IMR-90 (cell line): ENCODE results near the gene ADAMTS3. TPM values are rescaled to one million over a fixed set of nuclear protein-coding genes. Genes with fewer than 3 reads are reported as not detected.
A peak's percentile ranks its signal among the peaks of the same experiment; 100 is the strongest.

Experiments
- ATAC-seq: fragments of 200-7000 bp; cut with Tn5 transposase; 2 replicates; pipeline ENCODE4 v1.9.1; 2020; ENCODE audit warnings: low read depth, mild to moderate bottlenecking, moderate library complexity
- BruUV-seq: library from RNA; stranded (reverse); fragments of 400-500 nt; replicated peaks from 2 replicates; lab custom pipeline; 2021; lab: Mats Ljungman, UMichigan
- CTCF ChIA-PET: fragments of 300-600 bp; formaldehyde crosslinking; extraction: SDS; loops from one replicate; lab custom pipeline; 2021; ENCODE audit warnings: antibody characterized with exemption; lab: Yijun Ruan, JAX
- POLR2A ChIA-PET: fragments of 300-600 bp; sonication (Branson Sonifier 250); formaldehyde crosslinking; loops from one replicate; lab custom pipeline; 2022; ENCODE audit warnings: antibody characterized with exemption; ENCODE audit not compliant: unreplicated experiment; lab: Charles Lee
- DNase-seq: peaks from one replicate; pipeline ENCODE4 v3.0.0; 2013
- H2AFZ ChIP-seq: replicated peaks from 2 replicates; pipeline ENCODE3; 2013; ENCODE audit warnings: low read length, mild to moderate bottlenecking; ENCODE audit not compliant: poor library complexity
- H2AK5ac ChIP-seq: 2 replicates; pipeline ENCODE4 v1.6.1; 2013; ENCODE audit warnings: low read depth, low read length, inconsistent platforms
- H2AK9ac ChIP-seq: replicated peaks from 2 replicates; pipeline ENCODE3; 2013; ENCODE audit warnings: mild to moderate bottlenecking, low read depth, low read length, moderate library complexity; ENCODE audit not compliant: poor library complexity
- H2BK120ac ChIP-seq: 2 replicates; pipeline ENCODE4 v1.6.1; 2013; ENCODE audit warnings: low read depth, low read length, inconsistent platforms
- H2BK15ac ChIP-seq: 3 replicates; pipeline ENCODE4 v1.6.1; 2013; ENCODE audit warnings: low read depth, low read length, inconsistent platforms
- H2BK20ac ChIP-seq: 2 replicates; pipeline ENCODE4 v1.6.1; 2013; ENCODE audit warnings: low read depth, mild to moderate bottlenecking, inconsistent platforms, low read length, moderate library complexity
- H2BK5ac ChIP-seq: 2 replicates; pipeline ENCODE4 v1.6.1; 2013; ENCODE audit warnings: mild to moderate bottlenecking, low read depth, low read length, inconsistent platforms; ENCODE audit not compliant: poor library complexity, severe bottlenecking
- H3K14ac ChIP-seq: replicated peaks from 2 replicates; pipeline ENCODE4 v1.6.1; 2013; ENCODE audit warnings: low read depth, low read length, inconsistent platforms
- H3K18ac ChIP-seq: 2 replicates; pipeline ENCODE4 v1.6.1; 2013; ENCODE audit warnings: low read depth, low read length, control low read depth
- H3K23ac ChIP-seq: 2 replicates; pipeline ENCODE4 v1.6.1; 2013; ENCODE audit warnings: low read depth, low read length, inconsistent platforms
- H3K27ac ChIP-seq: 2 replicates; pipeline ENCODE4 v1.5.1; 2013; ENCODE audit warnings: mild to moderate bottlenecking, control low read depth, low read length; ENCODE audit not compliant: insufficient read depth
- H3K27me3 ChIP-seq: 2 replicates; pipeline ENCODE4 v1.6.1; 2013; ENCODE audit warnings: low read length; ENCODE audit not compliant: control insufficient read depth, insufficient read depth
- H3K36me3 ChIP-seq: 2 replicates; pipeline ENCODE4 v1.6.1; 2013; ENCODE audit warnings: low read length, mixed read lengths; ENCODE audit not compliant: control insufficient read depth, insufficient read depth
- H3K4ac ChIP-seq: 2 replicates; pipeline ENCODE4 v1.6.1; 2013; ENCODE audit warnings: low read depth, low read length, inconsistent platforms
- H3K4me1 ChIP-seq: 2 replicates; pipeline ENCODE4 v1.6.1; 2013; ENCODE audit warnings: low read length, mixed read lengths; ENCODE audit not compliant: control insufficient read depth, insufficient read depth
- H3K4me2 ChIP-seq: 2 replicates; pipeline ENCODE4 v1.6.1; 2013; ENCODE audit warnings: low read depth, mild to moderate bottlenecking, control low read depth, low read length, moderate library complexity
- H3K4me3 ChIP-seq: 2 replicates; pipeline ENCODE4 v1.5.1; 2013; ENCODE audit warnings: low read depth, mild to moderate bottlenecking, control low read depth, low read length, moderate library complexity; ENCODE audit not compliant: insufficient read depth
- H3K56ac ChIP-seq: 2 replicates; pipeline ENCODE4 v1.6.1; 2013; ENCODE audit warnings: low read length, inconsistent platforms; ENCODE audit not compliant: insufficient read depth; ENCODE audit errors: extremely low read depth
- H3K79me1 ChIP-seq, 2 experiments: 2 replicates each; pipeline ENCODE4 v1.6.1; 2013; ENCODE audit warnings: low read length in 2 of 2, inconsistent platforms in 1 of 2, low read depth in 1 of 2
- H3K9ac ChIP-seq: 2 replicates; pipeline ENCODE4 v1.6.1; 2013; ENCODE audit warnings: low read depth, low read length, control low read depth
- H3K9me1 ChIP-seq: 2 replicates; pipeline ENCODE4 v1.6.1; 2013; ENCODE audit warnings: low read length, inconsistent platforms; ENCODE audit not compliant: insufficient read depth
- H3K9me3 ChIP-seq: 2 replicates; pipeline ENCODE4 v1.6.1; 2013; ENCODE audit warnings: low read length; ENCODE audit not compliant: control insufficient read depth, insufficient read depth
- H4K20me1 ChIP-seq: 2 replicates; pipeline ENCODE4 v1.6.1; 2013; ENCODE audit warnings: low read length, inconsistent platforms; ENCODE audit not compliant: insufficient read depth
- H4K5ac ChIP-seq: 2 replicates; pipeline ENCODE4 v1.6.1; 2013; ENCODE audit warnings: mild to moderate bottlenecking, low read depth, low read length, control low read depth
- H4K8ac ChIP-seq, 2 experiments: 2 replicates each; pipeline ENCODE4 v1.6.1; 2013; ENCODE audit warnings: low read depth in 2 of 2, low read length in 2 of 2, control low read depth in 1 of 2, inconsistent platforms in 1 of 2
- H4K91ac ChIP-seq: 2 replicates; pipeline ENCODE4 v1.6.1; 2013; ENCODE audit warnings: low read depth, low read length, inconsistent platforms; ENCODE audit not compliant: insufficient read depth
- BHLHE40 ChIP-seq: fragments of 150-350 bp; IDR thresholded peaks from 2 replicates; pipeline ENCODE4 v1.6.1; 2016; ENCODE audit warnings: mild to moderate bottlenecking, low read depth, low read length
- CEBPB ChIP-seq: IDR thresholded peaks from 2 replicates; pipeline ENCODE4 v1.6.1; 2012; ENCODE audit warnings: low read depth, low read length, improper control_type of control experiment
- CHD1 ChIP-seq: IDR thresholded peaks from 2 replicates; pipeline ENCODE4 v1.6.1; 2012; ENCODE audit warnings: low read depth, low read length, improper control_type of control experiment
- CTCF ChIP-seq: conservative IDR thresholded peaks from 2 replicates; pipeline ENCODE4 v1.5.1; 2012; ENCODE audit warnings: mild to moderate bottlenecking, low read depth, low read length, improper control_type of control experiment
- ELK1 ChIP-seq: fragments of 150-350 bp; IDR thresholded peaks from 2 replicates; pipeline ENCODE4 v1.6.1; 2016; ENCODE audit warnings: low read depth, mild to moderate bottlenecking, low read length, moderate library complexity, borderline replicate concordance
- FOS ChIP-seq: fragments of 150-350 bp; IDR thresholded peaks from 2 replicates; pipeline ENCODE4 v1.6.1; 2016; ENCODE audit warnings: low read depth, low read length
- MAFK ChIP-seq: IDR thresholded peaks from 2 replicates; pipeline ENCODE4 v1.6.1; 2012; ENCODE audit warnings: low read depth, low read length, improper control_type of control experiment
- MAZ ChIP-seq: IDR thresholded peaks from 2 replicates; pipeline ENCODE4 v1.6.1; 2012; ENCODE audit warnings: low read depth, mild to moderate bottlenecking, low read length, improper control_type of control experiment, moderate library complexity, borderline replicate concordance
- MXI1 ChIP-seq: IDR thresholded peaks from 2 replicates; pipeline ENCODE4 v1.6.1; 2012; ENCODE audit warnings: low read depth, mild to moderate bottlenecking, low read length, moderate library complexity, borderline replicate concordance
- NFE2L2 ChIP-seq: fragments of 150-350 bp; IDR thresholded peaks from 2 replicates; pipeline ENCODE4 v1.6.1; 2016; ENCODE audit warnings: low read depth, mild to moderate bottlenecking, low read length
- POLR2A ChIP-seq: IDR thresholded peaks from 2 replicates; pipeline ENCODE4 v1.6.1; 2012; ENCODE audit warnings: mild to moderate bottlenecking, low read depth, low read length
- RAD21 ChIP-seq: IDR thresholded peaks from 2 replicates; pipeline ENCODE4 v1.6.1; 2012; ENCODE audit warnings: low read length, improper control_type of control experiment
- RCOR1 ChIP-seq: IDR thresholded peaks from 2 replicates; pipeline ENCODE4 v1.6.1; 2012; ENCODE audit warnings: mild to moderate bottlenecking, low read length, improper control_type of control experiment; ENCODE audit not compliant: insufficient replicate concordance
- RFX5 ChIP-seq: IDR thresholded peaks from 2 replicates; pipeline ENCODE4 v1.8.0; 2012; ENCODE audit warnings: low read depth, mild to moderate bottlenecking, low read length, moderate library complexity
- SMC3 ChIP-seq: fragments of 150-350 bp; IDR thresholded peaks from 2 replicates; pipeline ENCODE4 v1.6.1; 2016; ENCODE audit warnings: low read depth, mild to moderate bottlenecking, antibody characterized with exemption, low read length, moderate library complexity
- USF2 ChIP-seq: fragments of 150-350 bp; IDR thresholded peaks from 2 replicates; pipeline ENCODE4 v1.6.1; 2017; ENCODE audit warnings: mild to moderate bottlenecking, antibody characterized with exemption, low read length, low read depth
- WGBS, 2 experiments: methylation state at CpG; one replicate each; pipeline versions ENCODE4 v1.1.5 to v1.1.7; 2013; ENCODE audit warnings: missing lambda C conversion rate in 2 of 2; ENCODE audit not compliant: insufficient read length in 1 of 2; ENCODE audit errors: extremely low coverage in 2 of 2; 5-methylcytosine and 5-hydroxymethylcytosine counted together
- dilution Hi-C: fragments of 300-500 bp; cut with HindIII; formaldehyde crosslinking; loops from one replicate; pipeline ENCODE4 v1.14.3; 2018; ENCODE audit warnings: low sequenced_read_pairs; ENCODE audit not compliant: unreplicated experiment
- in situ Hi-C: fragments of 300-500 bp; cut with MboI; formaldehyde crosslinking; loops from 3 replicates; pipeline ENCODE4 v1.14.3; 2019; ENCODE audit warnings: low sequenced_read_pairs, inconsistent platforms, mixed read lengths
- intact Hi-C: fragments of 100-400 bp; cut with micrococcal nuclease; formaldehyde crosslinking; loops from 2 replicates; pipeline ENCODE4 v1.10.0; 2022
- polyA plus RNA-seq, 3 experiments: library from polyadenylated mRNA; depleted of rRNA; stranded (reverse); fragments of >200 nt; gene quantifications; 2 replicates each; pipeline ENCODE4 v1.2.3, GENCODE V29; 2012; ENCODE audit warnings: low replicate concordance in 1 of 3
- total RNA-seq: library from RNA; depleted of rRNA; stranded (reverse); fragments of >200 nt; gene quantifications from 2 replicates; pipeline ENCODE4 v1.2.3, GENCODE V29; 2012

Gene ADAMTS3
- total and polyA plus RNA-seq, 2 of the 4 experiments (the other 2 are of a cell fraction) = 0.68 to 2.9 TPM

- intact Hi-C loops = no loop called here
- H3K27me3 ChIP-seq = no peaks in the 10 kb centered on the region
- H4K8ac ChIP-seq = no peak overlapping the region
- H2BK5ac ChIP-seq = no peak overlapping the region
- no peaks in the 10 kb centered on the region for H3K79me1 ChIP-seq
- H4K91ac ChIP-seq = no peak overlapping the region
- no peak overlapping the region for H2BK15ac ChIP-seq
- no peak overlapping the region for H3K23ac ChIP-seq
- H3K9me3 ChIP-seq = no peaks in the 10 kb centered on the region
- no peak overlapping the region for H4K5ac ChIP-seq
- no TSS peak for BruUV-seq
- no peak overlapping the region for H2AK9ac ChIP-seq
- H3K14ac ChIP-seq = no peak overlapping the region
- ChIA-PET POLR2A (no interaction called here), CTCF (interaction anchor here (0.7 kb wide), 1 partner anchor 28 kb away, joined by 3 read pairs; no protein-coding TSS in a partner anchor)
- TF ChIP-seq SMC3 (no peak), RFX5 (no peak), USF2 (no peak), MAZ (no peak), NFE2L2 (no peak), BHLHE40 (no peak), CTCF (no peak), POLR2A (no peak), ELK1 (no peak), MXI1 (no peak), CEBPB (no peak), RAD21 (no peak), RCOR1 (no peak), MAFK (no peak), FOS (no peak), CHD1 (no peak)
- H3K4me2 ChIP-seq = no peak overlapping the region
- H3K9me1 ChIP-seq = no peaks in the 10 kb centered on the region
- no CpG with 5 or more reads among the region's 1 CpG for WGBS, 2 experiments
- no peak overlapping the region for H3K4ac ChIP-seq
- DNase-seq (no peak), ATAC-seq (peak; percentile 21; the same call in 1 of the 2 replicates)
- no peak overlapping the region for H3K4me3 ChIP-seq
- no peak overlapping the region for H3K56ac ChIP-seq
- no peak overlapping the region for H3K18ac ChIP-seq
- in situ Hi-C loops = no loop called here
- dilution Hi-C loops = no loop called here
- no peak overlapping the region for H3K9ac ChIP-seq
- H2BK120ac ChIP-seq = no peak overlapping the region
- no peaks in the 10 kb centered on the region for H3K4me1 ChIP-seq
- no peak overlapping the region for H2BK20ac ChIP-seq
- no peak overlapping the region for H3K27ac ChIP-seq
- no peak overlapping the region for H2AK5ac ChIP-seq
- H2AFZ ChIP-seq = no peak overlapping the region
- H3K36me3 ChIP-seq = no peaks in the 10 kb centered on the region
- H4K20me1 ChIP-seq = no peaks in the 10 kb centered on the region
These were observed 211.1 kb downstream of the ADAMTS3 start for GRCh38 chr4:72357908-72358307.
